ENCODE measurements around the gene UGT1A6.
A peak's percentile ranks its signal among the peaks of the same experiment; 100 is the strongest.
"Not testable (repeated sequence)": the region's sequence is repeated elsewhere in the genome, so short reads cannot be mapped to it uniquely, and the experiment has no call there.

The UGT1A6 gene

DNA sequence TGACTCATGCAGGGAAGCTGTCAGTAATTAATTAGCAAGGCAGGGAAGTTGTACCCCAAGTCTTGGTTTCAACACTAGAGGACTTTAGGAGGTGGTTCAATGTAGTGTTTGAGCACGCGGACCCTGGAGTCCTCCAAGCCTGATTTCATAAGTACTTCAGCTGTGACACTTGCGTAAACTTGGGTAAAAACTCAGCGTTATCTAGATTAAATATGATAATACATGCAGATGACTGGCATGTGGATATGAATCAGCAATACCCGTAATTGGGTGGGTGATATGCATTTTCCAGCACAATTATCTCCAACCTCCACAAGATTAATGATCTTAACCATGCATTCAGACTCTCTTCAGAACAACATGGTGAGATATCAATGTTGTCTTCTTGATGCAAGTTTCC lies 5.8 kb upstream of the UGT1A6 start:
- no peak for DNase-seq (ENCODE audit: low read depth)

GRCh38 chr2:233688341-233688740 lies 4.3 kb upstream of the UGT1A6 start:
- no peak for DNase-seq (ENCODE audit: low read depth)

DNA sequence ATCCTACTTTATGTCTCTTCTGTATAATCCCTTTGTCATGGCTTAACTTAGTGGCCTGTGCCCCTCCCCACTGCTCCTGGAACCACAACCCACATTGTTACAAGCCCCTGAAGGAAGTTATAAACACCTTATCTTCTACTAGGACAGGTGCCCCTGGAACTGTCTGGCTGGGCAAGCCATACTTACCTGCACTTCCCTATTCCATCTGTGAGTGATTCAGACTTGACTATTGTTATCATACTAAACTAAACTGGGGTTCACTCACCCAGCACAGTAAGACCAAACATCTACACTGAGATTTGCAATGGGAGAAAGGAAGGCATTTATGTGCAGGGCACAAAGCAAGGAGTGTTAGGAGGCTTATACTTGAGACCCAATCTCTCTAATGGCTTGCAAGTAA lies 3.7 kb upstream of the UGT1A6 start:
- no peak for DNase-seq (ENCODE audit: low read depth)

- DNase-seq (ENCODE audit: low read depth), result no peak
These were observed 3.2 kb upstream of the UGT1A6 start for GRCh38 chr2:233689501-233689900.

DNA sequence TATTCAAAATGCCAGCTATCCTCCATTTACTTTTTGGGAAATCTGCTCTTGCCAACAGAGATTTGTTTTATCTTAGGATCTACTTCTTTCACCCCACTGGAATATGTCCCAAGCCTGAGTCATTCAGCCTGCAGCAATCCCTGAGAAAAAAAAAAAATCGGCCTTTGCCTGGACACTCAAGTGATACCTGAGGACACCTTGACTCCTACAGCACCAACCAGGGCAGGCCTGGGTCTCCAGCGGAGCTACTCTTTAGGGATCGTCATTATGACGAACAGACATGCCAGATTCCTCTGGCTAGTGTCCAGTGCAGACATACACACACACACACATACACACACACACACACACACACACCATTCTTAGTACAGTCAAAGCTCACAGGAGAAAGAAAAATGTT lies 2.2 kb upstream of the UGT1A6 start:
- no peak for DNase-seq (ENCODE audit: low read depth)

DNA sequence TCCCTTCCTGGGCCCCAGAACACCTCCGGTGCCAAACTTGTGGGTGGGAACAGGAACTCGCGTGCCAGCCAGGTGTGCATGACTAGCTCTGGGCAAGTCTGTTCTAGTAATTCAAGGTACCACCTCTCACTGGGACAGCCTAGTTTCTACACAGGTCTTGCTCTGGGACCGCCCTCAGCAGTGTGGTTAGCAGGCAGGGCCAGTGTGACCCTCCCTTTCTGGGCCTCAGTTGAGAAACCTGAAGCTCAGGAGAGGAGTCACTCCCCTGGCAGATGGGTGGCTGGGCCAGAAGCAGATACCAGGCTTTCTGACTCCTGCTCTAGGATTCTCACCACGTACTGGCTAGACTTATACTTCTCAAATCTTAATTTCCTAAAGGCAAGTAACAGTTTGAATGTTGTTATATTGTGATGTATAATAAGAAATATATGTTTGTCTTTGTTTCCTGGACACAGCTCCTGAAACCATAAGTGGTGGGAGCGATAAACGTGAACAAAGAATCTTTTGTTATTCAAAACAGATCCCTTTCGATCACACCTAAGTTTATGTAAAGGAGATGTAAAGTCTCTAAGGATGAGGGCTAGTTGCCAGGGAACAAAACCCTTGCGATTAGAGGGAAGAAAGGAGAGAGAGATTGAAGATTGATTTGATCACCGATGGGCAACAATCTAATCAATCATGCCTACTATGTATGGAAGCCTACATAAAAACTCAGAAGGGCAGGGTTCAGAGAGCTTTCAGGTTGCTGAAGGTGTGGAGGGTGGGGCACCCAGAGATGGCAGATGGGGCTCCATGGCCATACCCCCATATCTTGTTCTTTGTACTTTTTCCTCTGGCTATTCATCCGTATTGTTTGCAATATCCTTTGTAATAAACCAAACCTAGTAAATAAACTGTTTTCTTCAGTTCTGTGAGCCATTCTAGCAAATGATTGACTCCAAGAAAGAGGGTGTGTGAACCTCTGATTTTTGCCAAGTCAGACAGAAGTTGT lies 952 bp upstream of the UGT1A6 start:
- DNase-seq (ENCODE audit: low read depth), result no peak

DNA sequence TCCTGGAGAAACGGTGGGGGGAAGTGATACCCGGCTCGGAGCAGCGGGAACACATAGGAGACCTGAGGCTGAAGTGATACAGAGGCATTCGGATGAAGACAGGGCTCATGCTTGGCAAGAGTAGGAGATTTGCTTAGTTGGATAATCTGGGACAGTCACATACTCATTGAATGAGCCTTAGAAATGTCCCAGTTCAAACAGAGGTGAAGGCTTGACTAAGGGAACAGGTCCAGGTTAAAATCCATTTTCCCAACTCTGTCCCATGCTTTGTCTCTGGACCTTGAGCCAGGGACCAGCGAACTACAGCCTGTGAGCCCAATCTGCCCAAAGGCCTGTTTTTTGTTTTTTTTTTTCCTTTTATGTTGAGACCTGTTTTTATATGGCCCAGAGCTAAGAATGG lies 1.3 kb downstream of the UGT1A6 start:
- no peak for DNase-seq (ENCODE audit: low read depth)

DNA sequence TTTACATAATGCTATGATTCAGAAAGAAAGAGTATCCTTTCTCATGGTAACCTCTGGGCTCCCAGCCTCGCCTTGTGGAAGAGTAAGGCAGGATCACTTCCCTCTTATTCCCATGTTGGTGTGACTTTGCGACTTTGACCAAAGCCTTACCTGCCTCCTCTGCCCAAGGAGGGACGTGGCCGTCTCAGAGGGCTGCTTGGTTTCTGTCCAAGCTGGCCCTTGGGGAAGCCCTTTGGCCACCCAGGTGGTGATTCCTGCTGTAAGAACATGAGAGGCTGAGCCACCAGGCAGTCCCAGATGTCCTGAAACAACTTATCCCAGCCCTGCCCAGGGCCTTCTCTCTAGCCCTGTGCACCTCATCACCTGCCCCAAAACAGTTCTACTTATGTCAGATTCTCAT lies 6.0 kb downstream of the UGT1A6 start:
- no peak for DNase-seq (ENCODE audit: low read depth)

DNA sequence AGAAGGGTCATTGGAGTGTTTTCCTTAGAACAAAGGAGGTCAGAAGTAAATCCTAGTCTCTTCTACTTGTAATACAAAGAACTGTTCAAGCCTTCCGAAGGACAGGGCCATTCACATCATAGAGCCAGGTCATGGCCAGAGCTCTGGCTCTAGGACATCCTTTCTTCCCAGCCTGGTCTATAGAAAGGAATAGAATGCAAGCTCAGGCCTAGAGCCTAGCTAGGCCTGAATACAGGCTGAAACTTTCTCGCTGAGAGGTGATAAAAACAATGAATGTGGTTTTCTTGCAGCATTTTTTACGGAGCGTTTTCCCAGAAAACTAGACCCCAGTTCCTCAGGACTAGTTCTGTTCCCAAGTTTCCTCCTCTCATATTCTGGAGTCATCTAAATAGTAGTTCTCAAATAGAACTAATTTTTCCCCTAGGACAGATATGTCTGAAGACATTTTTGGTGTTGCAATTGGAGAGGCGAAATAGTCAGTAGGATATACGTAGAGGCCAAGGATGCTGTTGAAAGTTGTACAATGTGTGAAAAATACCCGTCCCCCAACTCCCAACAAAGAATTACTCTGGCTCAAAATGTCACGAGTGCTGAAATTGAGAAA lies 6.8 kb downstream of the UGT1A6 start:
- DNase-seq (ENCODE audit: low read depth), result no peak

- DNase-seq (ENCODE audit: low read depth), result no peak
These were observed 7.4 kb downstream of the UGT1A6 start for GRCh38 chr2:233700028-233700635.

DNA sequence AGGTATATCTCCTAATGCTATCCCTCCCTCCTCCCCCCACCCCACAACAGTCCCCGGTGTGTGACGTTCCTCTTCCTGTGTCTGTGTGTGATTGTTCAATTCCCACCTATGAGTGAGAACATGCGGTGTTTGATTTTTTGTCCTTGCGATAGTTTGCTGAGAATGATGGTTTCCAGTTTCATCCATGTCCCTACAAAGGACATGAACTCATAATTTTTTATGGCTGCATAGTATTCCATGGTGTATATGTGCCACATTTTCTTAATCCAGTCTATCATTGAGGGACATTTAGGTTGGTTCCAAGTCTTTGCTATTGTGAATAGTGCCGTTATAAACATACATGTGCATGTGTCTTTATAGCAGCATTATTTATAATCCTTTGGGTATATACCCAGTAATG lies 8.2 kb downstream of the UGT1A6 start:
- DNase-seq (ENCODE audit: low read depth), result not testable (repeated sequence)

GRCh38 chr2:233702238-233702637 lies 9.5 kb downstream of the UGT1A6 start:
- DNase-seq (ENCODE audit: low read depth), result no peak

DNA sequence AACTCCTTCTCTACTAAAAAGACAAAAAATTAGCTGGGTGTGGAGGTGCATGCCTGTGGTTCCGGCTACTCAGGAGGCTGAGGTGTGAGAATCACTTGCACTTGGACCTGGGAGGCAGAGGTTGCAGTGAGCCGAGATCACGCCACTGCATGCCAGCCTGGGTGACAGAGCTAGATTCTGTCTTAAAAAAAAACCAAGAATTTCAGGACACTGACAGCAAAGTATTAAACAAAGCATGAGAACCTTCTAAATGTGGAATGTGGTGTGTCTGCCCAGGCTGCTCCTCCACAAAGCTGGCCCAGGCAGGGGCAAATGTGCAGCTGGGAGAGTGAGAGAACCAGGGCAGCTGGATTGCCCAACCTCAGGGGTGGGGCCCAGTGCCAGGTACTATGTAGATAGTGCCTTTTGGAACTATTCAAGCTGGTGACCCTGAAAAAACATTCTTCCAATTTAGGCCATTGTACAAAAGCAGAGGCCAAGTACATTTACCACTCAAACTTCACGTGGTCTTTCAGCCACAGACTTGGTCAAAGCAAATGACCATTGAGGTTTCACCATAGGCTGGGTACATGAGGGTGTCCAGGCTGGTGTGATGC lies 13.3 kb downstream of the UGT1A6 start:
- DNase-seq (ENCODE audit: low read depth), result no peak

DNA sequence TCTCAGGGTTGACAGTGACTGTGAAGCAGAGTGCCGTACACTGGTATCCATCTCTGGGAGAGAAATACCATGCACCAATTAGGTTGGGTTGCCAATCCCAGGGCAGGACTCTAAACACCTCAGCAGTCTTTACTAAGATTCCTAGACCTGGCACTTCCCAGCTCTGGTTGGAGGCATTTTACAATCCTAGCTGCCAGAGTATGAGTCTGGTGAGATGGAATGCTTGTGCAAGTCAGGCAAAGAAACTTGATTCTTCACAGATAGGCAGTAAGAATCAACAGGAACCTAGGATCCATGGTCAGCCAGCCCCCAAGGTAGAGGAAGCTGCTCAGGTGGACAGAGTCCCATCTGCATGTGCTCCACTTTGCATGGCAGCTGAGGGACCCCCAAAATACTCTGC lies 14.0 kb downstream of the UGT1A6 start:
- DNase-seq (ENCODE audit: low read depth), result no peak

DNA sequence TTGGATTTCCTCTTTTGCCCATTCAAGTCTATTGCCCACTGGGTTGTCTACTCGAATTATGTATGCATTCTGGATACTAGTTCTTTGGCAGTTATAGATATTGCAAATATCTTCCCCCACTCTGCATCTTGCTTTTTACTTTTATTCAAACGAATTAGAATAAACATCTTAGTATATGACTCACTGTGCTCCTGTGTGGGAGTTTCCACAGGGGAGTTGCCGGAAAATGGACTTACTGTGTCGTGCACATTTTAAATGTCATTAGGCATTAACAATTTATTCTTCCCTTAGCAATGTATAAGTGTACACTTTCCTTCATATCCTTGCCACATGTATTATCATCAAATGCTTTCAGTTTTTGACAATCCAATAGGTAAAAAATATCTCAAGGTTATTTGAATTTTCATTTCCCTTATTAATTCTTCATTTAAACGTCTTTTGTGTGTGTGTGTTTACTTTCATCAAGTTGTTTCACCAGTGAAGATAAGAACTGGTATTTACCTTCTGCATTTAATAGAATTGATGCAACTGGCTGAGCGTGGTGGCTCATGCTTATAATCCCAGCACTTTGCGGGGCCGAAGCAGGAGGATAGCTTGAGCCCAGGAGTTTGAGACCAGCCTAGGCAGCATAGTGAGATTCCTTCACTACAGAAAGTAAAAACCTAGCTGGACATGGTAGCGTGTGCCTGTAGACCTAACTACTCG lies 15.4 kb downstream of the UGT1A6 start:
- DNase-seq (ENCODE audit: low read depth), result no peak

- DNase-seq (ENCODE audit: low read depth), result no peak
These were observed 16.3 kb downstream of the UGT1A6 start for GRCh38 chr2:233708942-233709341.

- DNase-seq (ENCODE audit: low read depth), result peak; percentile 66
These were observed 18.8 kb downstream of the UGT1A6 start for GRCh38 chr2:233711312-233712008.

DNA sequence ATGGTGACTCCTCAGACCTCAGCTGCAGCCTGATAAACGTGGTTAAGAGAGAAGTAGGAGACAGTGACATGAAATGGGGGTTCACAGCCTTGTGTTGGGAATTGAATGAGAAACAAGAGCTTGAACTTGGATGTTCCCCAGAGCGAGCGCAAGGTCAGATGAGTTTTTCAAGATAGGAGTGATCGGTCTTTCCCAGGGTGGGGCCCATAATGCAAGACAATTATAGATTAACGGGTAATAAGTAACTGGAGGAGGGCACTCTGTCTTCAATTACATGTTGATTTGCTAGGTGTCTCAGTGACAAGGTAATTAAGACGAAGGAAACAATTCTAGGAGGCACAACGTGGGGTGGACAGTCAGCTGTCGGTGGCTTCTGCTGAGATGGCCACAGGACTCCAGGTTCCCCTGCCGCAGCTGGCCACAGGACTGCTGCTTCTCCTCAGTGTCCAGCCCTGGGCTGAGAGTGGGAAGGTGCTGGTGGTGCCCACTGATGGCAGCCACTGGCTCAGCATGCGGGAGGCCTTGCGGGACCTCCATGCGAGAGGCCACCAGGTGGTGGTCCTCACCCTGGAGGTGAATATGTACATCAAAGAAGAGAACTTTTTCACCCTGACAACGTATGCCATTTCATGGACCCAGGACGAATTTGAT lies 20.0 kb downstream of the UGT1A6 start, which contains the start of gene UGT1A5:
TSS of gene UGT1A5 (plus strand) at position 297 of the 651 bp plus-strand sequence. CDS start at position 382, 85 bp downstream.
- no peak for DNase-seq (ENCODE audit: low read depth)

DNA sequence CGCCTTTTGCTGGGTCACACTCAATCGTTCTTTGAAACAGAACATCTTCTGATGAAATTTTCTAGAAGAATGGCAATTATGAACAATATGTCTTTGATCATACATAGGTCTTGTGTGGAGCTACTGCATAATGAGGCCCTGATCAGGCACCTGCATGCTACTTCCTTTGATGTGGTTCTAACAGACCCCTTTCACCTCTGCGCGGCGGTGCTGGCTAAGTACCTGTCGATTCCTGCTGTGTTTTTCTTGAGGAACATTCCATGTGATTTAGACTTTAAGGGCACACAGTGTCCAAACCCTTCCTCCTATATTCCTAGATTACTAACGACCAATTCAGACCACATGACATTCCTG lies 20.5 kb downstream of the UGT1A6 start:
- no peak for DNase-seq (ENCODE audit: low read depth)

DNA sequence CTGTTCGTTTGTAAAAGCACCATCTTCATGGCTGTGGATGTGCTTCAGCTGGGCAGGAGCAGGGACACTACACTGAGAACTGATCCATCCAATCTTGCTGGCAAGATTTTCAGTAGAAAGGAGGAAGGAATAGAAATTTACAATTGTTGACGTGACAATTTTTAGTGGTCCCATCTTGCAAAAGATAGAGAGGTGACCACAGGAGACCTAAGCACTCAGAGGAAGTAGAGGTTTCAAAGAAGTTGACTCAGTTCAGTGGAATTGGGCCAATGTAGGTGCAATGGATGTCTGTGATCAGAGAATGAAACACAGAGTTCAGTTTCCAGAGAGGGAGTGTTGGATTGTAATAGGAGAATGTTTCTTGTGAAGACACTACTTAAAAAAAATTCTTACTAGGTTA lies 21.4 kb downstream of the UGT1A6 start:
- DNase-seq (ENCODE audit: low read depth), result no peak

GRCh38 chr2:233718552-233718951 lies 25.9 kb downstream of the UGT1A6 start, which contains the start of gene UGT1A4:
Gene UGT1A4, plus strand, starts transcription at chr2:233718736. Its CDS starts 85 bp downstream, at chr2:233718821.
- DNase-seq (ENCODE audit: low read depth), result no peak

Measured in activated T-cell treated with anti-CD3 and anti-CD28 coated beads for 1 hour (primary cell).